ENCODE results near the gene MTRF1.

DNA sequence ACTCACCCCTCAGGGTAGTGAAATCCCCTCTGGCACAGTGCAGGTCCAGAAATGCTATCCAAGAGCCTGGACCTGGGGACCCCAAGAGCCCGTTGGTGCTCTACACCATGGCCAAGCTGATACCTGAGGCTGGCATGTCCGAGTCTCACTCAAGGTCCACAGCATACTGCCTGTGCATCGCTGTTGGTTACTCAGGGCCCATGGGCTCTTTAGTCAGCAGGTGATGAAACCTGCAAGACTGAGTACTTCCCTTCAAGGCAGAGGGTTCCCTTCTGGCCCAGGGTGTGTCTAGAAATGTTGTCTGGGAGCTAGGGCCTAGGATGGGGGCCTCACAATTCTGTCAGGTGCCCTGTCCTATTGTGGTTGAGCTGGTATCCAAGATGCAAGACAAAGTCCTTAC lies 49.5 kb downstream of the MTRF1 start:
- TF ChIP-seq, protein P1, sequence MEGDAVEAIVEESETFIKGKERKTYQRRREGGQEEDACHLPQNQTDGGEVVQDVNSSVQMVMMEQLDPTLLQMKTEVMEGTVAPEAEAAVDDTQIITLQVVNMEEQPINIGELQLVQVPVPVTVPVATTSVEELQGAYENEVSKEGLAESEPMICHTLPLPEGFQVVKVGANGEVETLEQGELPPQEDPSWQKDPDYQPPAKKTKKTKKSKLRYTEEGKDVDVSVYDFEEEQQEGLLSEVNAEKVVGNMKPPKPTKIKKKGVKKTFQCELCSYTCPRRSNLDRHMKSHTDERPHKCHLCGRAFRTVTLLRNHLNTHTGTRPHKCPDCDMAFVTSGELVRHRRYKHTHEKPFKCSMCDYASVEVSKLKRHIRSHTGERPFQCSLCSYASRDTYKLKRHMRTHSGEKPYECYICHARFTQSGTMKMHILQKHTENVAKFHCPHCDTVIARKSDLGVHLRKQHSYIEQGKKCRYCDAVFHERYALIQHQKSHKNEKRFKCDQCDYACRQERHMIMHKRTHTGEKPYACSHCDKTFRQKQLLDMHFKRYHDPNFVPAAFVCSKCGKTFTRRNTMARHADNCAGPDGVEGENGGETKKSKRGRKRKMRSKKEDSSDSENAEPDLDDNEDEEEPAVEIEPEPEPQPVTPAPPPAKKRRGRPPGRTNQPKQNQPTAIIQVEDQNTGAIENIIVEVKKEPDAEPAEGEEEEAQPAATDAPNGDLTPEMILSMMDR (IDR thresholded peaks at IDR 0.05), result no peak
- TF ChIP-seq POLR2A (IDR thresholded peaks at IDR 0.05), result no peak
